ELR (cell line): ENCODE measurements around the gene ENOX2.
"Not testable (repeated sequence)": the region's sequence is repeated elsewhere in the genome, so short reads cannot be mapped to it uniquely, and the experiment has no call there.

Experiments
- DNase-seq: peaks from one replicate; pipeline ENCODE4 v3.0.0-alpha.2; 2015; ENCODE audit warnings: low read depth

ENOX2 gene, protein sequence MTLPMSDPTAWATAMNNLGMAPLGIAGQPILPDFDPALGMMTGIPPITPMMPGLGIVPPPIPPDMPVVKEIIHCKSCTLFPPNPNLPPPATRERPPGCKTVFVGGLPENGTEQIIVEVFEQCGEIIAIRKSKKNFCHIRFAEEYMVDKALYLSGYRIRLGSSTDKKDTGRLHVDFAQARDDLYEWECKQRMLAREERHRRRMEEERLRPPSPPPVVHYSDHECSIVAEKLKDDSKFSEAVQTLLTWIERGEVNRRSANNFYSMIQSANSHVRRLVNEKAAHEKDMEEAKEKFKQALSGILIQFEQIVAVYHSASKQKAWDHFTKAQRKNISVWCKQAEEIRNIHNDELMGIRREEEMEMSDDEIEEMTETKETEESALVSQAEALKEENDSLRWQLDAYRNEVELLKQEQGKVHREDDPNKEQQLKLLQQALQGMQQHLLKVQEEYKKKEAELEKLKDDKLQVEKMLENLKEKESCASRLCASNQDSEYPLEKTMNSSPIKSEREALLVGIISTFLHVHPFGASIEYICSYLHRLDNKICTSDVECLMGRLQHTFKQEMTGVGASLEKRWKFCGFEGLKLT

DNA sequence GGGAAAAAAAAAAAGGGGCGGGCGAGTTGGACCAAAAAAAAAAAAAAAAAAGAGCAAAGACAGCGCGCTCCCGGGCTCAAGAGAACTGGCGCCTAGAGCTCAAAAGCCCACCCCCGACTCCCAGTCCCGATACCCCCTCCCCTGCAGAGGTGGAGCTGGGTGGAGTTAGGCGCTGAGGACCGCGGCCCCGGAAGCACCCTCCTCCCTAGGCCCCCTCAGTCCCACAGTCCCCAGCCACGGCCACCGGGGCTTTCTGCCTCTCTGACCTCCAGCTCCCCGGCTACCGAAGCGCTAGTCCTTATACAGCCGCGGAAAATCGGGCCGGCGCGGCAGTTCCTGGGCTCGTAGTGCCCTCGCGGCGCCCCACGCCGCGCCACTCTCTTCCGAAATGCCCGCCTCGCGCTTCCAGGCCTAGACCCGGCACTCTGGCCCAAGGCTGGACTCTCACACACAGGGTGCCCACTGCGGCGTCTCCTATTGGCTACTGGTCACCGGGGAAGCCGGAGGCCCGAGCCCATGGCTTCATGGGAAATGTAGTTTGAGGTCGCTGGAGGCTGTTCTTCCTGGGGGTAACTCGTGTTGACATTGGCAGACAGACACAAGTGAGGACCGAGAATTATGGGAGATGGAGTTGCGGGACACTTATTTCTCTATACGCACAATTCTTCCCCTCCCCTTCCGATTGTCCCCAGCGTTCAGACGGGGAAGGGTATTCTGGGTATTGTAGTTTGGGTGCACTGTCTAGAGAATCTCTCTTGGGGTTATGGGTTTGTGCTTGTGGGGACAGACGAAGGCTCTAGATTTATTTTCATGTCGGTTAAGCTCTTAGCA, at the start of gene ENOX2:
TSS of gene ENOX2 (minus strand) at position 427 of the 831 bp plus-strand sequence. CDS start 199,993 bp downstream, outside the sequence.
- DNase-seq: peak; percentile 93

DNA sequence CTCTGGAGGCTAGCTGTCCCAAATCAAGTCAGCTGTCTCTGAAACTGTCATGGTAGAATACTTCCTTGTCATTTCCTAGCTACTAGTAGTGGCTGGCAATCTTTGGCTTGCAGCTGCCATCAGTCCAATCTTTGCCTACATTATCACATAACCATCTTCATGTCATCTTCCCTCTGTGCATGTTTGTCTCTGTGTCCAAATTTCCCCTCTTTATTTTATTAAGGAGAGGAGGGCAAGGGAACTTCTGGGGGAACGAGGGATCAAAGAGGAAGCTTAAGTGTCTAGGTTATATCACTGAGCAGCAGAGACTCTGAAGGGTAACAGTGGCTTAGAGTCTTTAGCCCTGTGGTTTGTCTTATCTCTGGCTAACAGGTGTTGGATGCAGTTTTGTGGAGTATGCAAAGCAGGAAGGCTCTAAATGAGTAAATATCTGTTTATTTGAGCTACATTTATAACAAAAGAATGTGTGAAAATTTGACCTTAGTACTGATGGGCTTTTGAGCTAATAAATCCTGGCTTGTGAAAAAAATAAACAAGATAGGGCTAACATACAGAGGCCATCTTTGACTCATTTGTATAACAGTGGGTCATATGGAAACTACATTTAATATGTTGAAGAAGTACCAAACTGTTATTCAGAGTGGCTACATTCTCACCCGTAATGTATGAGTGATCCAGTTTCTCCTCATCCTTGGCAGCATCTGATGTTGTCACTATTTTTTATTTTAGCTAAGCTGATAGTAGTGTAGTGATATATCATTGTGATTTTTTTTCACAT, 49.4 kb upstream of the ENOX2 start:
- no peak for DNase-seq

DNA sequence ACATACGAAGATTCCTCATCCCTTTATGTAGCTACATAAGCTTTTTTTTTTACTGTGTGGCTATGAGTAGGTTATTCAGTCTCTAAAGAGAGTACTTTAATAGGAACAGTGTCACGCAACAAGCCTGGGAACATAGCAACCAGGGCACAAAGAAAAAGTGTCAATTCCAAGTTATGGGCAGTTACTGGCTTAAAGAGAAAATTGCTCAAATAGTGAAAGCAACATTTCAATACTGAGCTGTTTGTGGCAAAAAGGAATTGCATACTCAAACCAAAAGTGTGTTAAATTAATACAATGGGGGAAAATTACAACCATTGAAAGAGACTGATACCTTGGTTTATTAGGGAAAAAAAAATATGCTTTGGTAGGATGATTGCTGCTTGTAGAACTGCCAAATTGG, 41.2 kb upstream of the ENOX2 start:
- DNase-seq: no peak

DNA sequence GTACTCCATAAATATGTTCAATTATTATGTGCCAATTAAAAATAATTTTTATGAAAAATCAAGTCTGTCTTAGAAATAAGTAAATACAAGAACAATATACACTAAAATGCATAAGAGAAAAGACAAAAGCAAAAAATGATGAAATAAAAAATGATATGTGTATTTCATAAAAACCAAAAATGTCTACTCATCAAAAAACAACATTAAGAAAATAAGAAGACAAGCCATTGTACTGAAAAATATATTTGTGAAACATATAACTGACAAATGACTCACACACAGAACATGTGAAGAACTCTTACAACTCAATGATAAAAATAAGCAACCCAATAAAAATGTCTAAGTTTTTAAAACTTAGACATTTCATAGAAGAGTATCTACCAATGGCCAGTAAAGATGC, 34.1 kb upstream of the ENOX2 start:
- DNase-seq: no peak

DNA sequence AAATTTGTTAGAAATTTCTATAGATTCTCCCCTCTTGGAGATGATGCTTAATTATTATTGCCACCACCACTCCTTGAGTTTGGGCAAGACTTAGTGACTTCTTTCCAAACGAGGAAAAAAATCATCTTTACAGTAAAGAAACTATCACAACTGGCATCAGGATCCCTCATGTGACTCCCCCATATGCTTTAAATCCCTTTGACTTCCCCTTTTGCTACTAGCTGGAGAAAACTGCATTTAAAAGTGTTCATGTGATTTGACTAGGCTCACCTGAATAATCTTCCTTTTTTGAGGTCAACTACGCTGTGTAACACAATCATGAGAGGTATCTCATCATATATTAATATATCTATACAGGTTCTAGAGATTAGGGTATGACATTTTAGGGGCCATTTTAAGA, 30.3 kb upstream of the ENOX2 start:
- no peak for DNase-seq

DNA sequence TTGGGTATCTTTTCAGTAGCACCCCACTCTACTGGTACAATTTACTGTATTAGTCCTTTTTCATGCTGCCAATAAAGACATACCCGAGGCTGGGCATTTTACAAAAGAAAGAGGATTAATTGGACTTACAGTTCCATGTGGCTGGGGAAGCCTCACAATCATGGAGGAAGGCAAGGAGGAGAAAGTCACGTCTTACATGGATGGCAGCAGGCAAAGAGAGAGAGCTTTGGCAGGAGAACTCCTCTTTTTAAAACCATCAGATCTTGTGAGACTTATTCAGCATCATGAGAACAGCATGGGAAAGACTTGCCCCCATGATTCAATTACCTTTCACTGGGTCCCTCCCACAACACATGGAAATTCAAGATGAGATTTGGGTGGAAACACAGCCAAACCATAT, 17.4 kb upstream of the ENOX2 start:
- not testable (repeated sequence) for DNase-seq

DNA sequence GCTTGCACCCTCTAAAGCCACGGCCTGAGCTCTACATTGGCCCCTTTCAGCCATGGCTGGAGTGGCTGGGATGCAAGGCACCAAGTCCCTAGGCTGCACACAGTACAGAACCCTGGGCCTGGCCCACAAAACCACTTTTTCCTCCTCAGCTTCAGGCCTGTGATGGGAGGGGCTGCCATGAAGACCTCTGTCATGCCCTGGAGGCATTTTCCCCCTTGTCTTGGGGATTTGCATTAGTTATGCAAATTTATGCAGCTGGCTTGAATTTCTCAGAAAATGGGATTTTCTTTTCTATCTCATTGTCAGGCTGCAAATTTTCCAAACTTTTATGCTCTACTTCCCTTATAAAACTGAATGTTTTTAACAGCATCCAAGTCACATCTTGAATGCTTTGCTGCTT, 16.7 kb upstream of the ENOX2 start:
- DNase-seq: not testable (repeated sequence)

DNA sequence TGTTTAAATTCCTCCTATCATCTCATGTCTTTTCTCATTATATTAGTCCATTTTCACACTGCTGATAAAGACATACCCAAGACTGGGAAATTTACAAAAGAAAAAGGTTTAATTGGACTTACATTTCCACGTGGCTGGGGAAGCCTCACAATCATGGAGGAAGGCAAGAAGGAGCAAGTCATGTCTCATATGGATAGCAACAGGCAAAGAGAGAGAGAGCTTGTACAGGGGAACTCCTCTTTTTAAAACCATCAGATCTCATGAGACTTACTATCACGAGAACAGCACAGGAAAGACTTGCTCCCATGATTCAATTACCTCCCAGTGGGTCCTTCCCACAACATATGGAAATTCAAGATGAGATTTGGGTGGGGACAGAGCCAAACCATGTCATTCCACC, 15.5 kb upstream of the ENOX2 start:
- DNase-seq: not testable (repeated sequence)

DNA sequence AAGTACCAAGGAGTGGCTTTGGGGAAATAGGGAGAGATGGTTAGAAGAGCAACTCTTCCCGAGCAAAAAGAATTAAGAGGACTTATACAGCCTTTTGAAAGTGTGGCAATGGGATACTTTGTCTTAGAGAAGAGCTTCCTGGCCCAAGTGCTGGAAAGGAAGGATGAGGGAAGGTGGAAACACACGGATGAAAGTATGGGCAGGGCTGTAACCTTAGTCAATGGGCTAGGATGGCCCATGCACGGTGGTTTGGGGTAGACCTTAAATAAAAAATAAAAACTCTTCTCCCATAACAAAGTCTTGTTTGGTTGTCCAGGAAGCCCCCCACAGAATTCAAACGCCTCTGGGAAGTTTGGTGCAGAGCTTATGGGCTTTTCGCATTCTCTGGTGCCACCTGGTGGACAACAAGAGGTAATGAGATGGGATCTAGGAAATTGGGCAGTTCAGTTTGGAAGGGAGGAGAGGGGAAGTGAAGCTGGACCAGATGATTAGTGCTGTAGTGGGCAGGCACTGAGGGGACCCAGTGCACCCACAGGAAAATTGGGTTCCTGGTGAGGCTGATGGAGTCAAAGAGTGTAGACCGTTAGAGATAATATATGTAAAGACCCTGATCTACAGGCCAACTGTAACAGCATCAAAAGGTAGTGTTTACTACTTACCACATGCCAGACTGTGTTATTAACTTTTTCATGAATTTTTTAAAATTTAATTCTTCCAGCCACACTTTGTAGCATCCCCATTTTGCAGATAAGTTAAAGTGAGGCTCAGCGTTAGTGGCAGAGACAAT, 13.8 kb upstream of the ENOX2 start:
- DNase-seq: peak; percentile 46

DNA sequence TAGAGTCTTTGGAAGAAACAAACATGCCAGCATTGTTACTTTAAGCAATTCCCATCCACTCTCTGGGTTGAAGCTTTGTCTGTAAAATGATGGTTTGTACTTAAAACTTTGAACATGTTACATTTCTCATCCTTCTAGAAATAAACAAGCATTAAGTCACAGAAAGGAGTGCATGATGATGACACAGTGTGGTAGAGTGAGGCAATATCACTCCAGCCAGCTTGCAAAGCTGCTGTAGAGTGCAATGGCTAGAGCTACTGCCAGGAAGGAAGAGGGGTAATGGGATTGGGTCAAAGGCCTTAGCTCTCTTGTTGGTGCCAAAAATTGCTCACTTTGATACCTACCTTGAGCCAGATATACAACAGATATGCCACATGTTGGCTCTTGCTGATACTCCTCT, 12.3 kb upstream of the ENOX2 start:
- no peak for DNase-seq

DNA sequence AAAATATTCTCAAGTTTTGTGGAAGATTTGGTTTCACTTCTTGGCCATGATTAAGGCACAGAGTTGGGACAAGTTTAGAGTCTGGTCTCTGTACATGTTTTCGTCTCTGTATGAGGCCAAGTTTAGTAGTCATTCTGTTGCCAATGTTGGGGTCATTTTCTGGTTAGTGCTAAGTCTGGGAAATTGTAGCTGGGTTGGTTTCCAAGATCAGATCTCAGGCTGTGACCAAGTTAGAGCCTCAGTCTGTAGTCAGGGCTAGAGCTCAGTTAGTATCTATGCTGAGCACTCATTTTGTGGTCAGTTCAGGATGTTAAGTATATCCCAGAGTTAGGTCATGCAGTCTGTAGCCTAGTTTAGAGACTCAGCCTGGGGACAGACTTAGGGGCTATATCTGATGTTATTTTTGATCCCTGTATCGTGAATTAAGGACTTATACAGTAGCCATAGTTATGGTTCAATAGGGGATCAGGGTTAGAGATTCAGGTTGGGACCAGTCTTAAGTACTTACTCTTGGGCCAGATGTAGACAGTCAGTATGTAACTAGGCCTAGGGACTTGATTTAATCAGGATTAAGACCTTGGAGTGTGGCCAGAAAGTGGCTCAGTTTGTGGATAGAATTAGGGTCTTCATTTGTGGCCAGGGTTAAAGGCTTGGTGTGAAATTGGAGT, 6.6 kb upstream of the ENOX2 start:
- no peak for DNase-seq

DNA sequence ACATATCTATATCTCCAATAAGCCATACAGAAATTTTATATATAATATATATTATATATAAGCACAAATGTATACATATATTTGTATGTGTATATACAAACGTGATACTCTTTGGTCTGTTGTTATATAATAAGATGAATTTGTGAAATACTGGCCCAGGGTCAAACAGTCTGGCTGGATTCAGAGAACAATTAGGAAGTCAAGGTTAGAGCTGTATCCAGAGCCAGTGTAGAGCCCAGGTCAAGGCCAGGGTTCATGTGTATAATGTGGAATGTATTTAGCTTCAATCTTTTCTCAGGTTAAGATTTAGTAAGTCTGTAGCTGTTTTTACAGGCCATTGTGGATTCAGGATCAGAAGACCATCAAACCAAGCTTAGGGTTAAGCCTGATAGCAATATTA, 3.8 kb upstream of the ENOX2 start:
- DNase-seq: no peak

DNA sequence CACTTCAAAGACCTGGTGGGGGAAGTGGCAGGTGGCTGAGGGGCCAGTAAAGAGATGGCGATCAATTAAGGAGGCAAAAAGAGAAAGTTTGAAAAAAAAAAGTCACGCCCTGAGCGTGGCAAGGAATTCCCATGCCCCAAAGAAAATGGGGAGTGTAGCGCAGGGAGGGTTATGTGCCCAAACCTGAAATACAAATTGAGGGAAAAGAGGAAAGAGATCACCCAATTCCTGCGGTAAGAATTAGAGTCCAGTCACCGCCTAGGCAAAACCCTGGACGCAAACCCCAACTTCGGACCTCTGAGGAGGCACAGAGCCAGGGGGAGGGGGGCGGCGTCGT, 595 bp downstream of the ENOX2 start:
- peak; percentile 59 for DNase-seq

DNA sequence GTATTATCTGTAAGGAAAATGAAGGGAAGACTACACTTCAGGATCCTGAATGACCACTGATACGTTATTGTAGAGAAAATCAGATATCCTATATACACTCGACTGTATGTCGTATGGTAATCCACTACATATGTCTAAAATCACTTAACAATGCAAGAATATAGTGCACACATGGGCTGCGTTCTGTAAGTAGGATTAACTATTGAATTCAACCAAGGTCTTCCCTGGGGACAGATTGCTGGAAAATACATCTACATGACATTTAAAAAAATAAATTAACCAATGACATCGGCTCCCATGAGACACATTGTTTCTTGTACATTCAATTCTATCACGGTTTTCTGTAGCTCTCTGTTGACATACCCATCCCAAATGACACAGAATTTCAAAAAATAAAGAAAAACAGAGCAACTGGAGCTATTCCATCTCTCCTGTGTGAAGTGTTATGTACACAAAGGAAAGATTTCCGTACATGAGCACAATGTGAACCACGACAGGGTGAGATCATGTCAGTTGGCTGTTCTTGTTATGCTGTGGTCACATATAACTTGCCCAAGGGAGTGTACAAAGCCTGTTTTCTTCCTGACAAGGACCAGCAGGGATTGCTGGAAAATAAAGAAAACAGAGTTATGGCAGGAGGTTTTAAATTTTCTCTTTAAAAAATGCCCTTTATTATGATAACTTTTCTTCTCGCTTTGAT, 6.1 kb downstream of the ENOX2 start:
- DNase-seq: no peak

DNA sequence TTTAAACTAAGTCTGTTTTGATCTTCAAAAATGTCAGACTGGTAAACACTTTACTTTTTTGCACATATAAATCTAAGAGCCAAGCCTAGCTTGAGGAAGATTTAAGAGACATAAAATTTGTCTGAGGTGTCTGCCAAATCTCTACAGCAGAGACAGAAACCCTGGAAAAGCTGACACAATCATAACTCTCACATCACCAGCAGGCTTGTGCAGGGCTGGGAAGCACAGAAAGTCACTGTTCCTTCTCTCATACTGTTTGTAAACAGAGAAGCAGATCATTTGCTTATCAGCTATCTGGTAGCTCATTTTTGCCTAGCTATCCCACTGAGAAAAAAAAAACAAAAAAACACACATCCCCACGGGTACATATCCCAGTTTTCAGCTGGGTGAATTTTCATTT, 7.0 kb downstream of the ENOX2 start:
- DNase-seq: no peak

DNA sequence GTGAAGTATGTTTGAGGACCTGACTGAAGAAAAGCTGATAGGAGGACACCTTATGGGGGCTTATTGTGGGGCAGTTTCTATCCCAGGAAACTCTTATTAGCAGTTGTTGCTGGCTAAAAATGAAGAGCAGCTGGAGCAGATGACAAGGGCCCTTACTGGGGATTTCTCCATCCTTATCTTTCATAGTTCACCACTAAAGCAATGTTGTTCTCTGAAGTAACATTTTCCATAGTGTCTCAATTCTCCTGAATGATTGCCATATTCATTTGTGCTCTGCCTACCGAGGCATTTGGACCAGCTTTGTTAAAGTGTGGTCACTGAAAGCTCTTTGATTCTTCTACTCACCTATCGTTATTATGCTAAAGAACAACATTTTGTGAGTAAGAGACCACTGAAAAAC, 7.7 kb downstream of the ENOX2 start:
- no peak for DNase-seq

DNA sequence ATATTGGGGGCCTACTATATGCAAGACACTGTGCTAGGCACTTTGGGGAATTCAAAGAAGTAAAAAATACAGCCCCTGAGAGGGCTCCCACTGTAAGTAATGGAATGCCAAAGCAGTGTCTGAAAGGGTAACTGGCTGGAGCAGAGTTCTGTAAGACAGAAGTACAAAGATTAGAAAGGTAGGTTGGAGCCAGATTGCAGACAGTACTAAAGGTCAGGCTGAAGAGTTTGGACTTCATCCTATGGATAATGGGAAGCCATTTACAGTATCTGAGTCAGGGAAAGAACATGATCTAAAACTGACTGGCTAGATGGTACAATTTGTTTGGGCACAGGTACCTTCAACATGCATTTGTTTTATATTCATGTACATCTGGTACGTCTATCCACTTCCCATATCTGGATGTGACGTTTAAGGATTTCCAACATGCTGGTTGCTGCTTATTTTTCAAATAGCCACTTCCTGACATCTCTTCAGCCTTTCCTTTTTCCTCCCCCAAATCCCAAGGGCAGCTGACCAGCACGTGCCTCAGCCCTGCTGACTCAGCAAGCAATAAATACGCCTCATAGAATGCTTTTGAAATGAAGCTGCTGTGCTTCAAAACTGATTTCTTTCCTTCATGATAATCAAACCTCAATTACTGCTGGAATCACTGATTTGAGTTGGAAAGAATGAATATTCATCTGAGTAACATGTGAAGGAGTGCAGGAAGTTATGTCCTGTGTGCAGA, 9.5 kb downstream of the ENOX2 start:
- no peak for DNase-seq

DNA sequence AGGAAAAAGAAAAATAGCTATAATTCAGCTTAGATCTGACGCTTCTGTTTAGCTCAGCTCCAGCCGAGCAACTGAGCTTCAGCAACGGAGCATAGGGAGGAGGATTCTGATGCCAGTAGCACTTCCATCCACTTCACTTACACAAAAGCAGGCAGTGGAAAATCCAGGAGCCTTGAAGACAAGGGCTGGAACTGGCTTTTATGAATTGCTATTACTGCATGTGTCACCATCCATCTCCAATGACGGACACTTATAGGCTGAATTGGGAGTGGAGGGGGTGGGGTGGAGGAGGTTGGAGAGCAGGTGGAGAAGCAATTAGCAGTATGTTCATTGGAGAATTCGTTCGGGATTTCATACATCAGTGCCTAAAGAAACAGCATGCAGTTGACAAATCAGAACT, 15.6 kb downstream of the ENOX2 start:
- no peak for DNase-seq

DNA sequence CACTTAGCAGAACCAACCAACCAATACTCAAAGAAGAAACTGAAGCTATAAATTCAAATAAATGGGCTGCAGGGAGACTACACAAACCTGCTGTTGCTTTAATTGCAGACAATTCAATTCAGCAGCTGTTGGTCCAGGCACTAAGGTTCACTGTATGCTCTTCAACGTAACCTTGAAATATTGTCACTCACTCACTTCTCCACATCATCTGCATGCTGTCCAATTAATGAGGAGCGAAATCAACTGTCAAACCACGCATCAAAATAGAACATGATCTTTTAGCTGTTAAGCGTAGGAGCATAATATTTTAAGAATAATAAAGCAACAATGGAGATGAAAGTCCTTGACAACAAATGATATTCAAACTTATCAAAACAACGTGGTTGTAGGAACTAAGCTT, 17.0 kb downstream of the ENOX2 start:
- DNase-seq: no peak

DNA sequence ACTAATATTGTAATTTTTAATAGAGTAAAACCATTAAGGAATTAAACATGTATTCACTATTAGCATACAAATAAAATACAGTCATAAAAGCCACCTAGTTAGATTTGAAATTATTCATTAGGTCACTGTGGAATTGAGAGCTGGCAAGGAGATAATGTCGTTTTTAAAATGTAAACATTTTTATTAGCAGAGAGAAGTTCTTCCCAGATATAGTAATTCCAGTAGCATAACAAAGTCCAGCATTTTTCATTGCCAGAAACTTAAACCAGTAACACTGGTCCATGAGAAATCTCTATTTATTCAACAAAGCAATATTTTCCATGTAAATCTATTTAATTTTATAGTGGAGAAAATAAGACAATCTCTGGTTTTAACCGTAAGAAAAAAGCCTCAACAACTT, 17.5 kb downstream of the ENOX2 start:
- no peak for DNase-seq
